GM12801 (cell line): ENCODE data around the gene CFAP20.

Source experiments
- TF ChIP-seq, protein P1 (sequence below): IDR thresholded peaks from one replicate; pipeline ENCODE4 v1.5.1; 2011; ENCODE audit warnings: control low read depth; ENCODE audit not compliant: insufficient read length; ENCODE audit errors: extremely low read depth

The CFAP20 gene

DNA sequence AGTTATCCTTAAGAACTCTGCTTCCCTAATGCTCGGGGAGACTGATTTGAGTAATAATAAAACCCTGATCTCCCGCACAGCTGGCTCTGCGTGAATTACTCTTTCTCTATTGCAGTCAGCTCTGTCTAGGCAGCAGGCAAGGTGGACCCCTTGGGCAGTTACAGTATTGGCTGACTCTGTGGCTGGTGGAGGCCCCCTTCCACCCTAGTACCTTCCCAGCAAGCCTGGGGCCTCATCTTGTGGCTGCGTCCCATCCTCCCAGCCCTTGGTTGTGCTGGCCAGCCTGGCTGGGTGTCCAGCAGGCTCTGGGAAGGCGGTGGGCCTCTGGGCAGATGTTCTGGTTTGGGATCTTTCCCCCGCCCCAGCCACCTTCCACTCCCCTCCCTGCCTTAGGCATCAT, 44.5 kb downstream of the CFAP20 start:
- TF ChIP-seq, protein P1, sequence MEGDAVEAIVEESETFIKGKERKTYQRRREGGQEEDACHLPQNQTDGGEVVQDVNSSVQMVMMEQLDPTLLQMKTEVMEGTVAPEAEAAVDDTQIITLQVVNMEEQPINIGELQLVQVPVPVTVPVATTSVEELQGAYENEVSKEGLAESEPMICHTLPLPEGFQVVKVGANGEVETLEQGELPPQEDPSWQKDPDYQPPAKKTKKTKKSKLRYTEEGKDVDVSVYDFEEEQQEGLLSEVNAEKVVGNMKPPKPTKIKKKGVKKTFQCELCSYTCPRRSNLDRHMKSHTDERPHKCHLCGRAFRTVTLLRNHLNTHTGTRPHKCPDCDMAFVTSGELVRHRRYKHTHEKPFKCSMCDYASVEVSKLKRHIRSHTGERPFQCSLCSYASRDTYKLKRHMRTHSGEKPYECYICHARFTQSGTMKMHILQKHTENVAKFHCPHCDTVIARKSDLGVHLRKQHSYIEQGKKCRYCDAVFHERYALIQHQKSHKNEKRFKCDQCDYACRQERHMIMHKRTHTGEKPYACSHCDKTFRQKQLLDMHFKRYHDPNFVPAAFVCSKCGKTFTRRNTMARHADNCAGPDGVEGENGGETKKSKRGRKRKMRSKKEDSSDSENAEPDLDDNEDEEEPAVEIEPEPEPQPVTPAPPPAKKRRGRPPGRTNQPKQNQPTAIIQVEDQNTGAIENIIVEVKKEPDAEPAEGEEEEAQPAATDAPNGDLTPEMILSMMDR, result no peak

- TF ChIP-seq, protein P1, result no peak
Observed at GRCh38 chr16:58082381-58082780, 46.8 kb downstream of the CFAP20 start.

- TF ChIP-seq, protein P1, result no peak
Observed at GRCh38 chr16:58077796-58078195, 51.4 kb downstream of the CFAP20 start.

DNA sequence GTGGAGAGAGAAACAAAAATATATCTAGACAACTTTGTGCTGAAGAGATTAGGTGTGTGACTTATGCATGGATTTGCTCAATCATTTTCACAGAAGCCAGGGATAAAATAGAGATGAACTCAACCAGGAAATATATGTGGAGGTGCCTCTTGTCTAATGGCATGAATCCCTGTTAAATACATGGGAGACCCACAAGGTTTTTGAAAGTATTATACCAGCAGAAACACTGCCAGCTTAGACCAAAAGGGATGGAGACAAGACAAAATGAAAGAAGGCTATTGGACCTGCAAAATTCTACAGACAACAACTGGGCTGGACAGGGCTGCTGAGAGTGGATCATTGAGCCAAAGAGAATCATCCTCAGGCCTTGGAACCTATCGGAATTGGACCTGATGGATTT, 52.7 kb downstream of the CFAP20 start:
- TF ChIP-seq, protein P1, result no peak

DNA sequence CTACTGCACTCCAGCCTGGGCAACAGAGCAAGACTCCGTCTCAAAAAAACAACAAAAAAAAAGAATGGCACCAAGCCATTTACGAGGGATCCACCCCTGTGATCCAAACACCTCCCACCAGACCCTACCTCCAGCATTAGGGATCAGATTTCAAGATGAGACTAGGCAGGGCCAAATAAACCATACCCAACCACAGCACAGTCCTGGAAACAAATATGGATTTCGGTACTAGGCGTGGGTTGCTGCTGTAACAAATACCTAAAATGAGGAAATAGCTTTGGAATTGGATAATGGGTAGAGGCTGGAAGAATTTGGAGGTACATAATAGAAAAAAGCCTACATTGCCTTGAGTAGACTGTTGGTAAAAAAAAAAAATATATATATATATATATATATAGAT, 54.5 kb downstream of the CFAP20 start:
- TF ChIP-seq, protein P1, result no peak

DNA sequence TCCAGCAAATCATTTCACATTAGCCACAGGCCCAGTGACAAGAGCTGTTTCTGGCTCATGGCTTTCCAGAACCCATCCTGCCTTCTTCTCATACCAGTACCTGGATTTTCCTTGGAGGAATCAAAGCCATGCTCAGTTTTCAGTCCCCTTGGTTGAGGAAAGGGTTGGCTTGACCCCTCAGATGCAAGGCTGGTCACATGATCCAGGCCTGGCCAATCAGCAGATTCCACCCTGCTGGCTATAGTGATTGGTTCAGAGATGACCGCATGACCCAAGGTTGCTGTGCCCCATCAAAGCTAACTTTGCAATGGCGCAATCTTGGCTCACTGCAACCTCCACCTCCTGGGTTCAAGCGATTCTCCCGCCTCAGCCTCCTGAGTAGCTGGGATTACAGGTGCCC, 58.6 kb downstream of the CFAP20 start:
- TF ChIP-seq, protein P1, result no peak
